H9 (cell line): Measurements from ENCODE around the gene USP28. TPM values are rescaled to one million over a fixed set of nuclear protein-coding genes. Genes with fewer than 3 reads are reported as not detected.

Experiments
- DNase-seq: peaks from one replicate; pipeline ENCODE4 v3.0.0-alpha.2; 2017
- H2AFZ ChIP-seq: one replicate; pipeline ENCODE4 v1.6.1; 2013; ENCODE audit warnings: mild to moderate bottlenecking, low read length, control low read depth, moderate library complexity
- H2AK5ac ChIP-seq: 2 replicates; pipeline ENCODE4 v1.6.1; 2013; ENCODE audit warnings: low read length, control low read depth, mixed read lengths; ENCODE audit not compliant: insufficient read length
- H2BK120ac ChIP-seq: one replicate; pipeline ENCODE4 v1.6.1; 2013; ENCODE audit warnings: low read depth, mild to moderate bottlenecking, low read length, control low read depth, inconsistent platforms; ENCODE audit not compliant: poor library complexity, severe bottlenecking
- H2BK12ac ChIP-seq: 2 replicates; pipeline ENCODE4 v1.6.1; 2013; ENCODE audit warnings: low read length, control low read depth, mixed read lengths, low read depth; ENCODE audit not compliant: insufficient read length
- H2BK15ac ChIP-seq: 2 replicates; pipeline ENCODE4 v1.6.1; 2013; ENCODE audit warnings: low read depth, low read length, control low read depth
- H2BK20ac ChIP-seq: one replicate; pipeline ENCODE4 v1.6.1; 2013; ENCODE audit warnings: low read depth, mild to moderate bottlenecking, low read length, control low read depth, inconsistent platforms; ENCODE audit not compliant: poor library complexity, severe bottlenecking
- H2BK5ac ChIP-seq: 2 replicates; pipeline ENCODE4 v1.6.1; 2013; ENCODE audit warnings: low read length, control low read depth, mixed read lengths; ENCODE audit not compliant: insufficient read length
- H3K14ac ChIP-seq: 2 replicates; pipeline ENCODE4 v1.6.1; 2013; ENCODE audit warnings: low read length, control low read depth; ENCODE audit not compliant: insufficient read depth
- H3K18ac ChIP-seq: 2 replicates; pipeline ENCODE4 v1.6.1; 2013; ENCODE audit warnings: low read depth, mild to moderate bottlenecking, mixed read lengths, low read length, control low read depth; ENCODE audit not compliant: insufficient read length
- H3K23ac ChIP-seq: 2 replicates; pipeline ENCODE4 v1.6.1; 2013; ENCODE audit warnings: low read length, control low read depth, mixed read lengths, low read depth; ENCODE audit not compliant: insufficient read length
- H3K23me2 ChIP-seq: 2 replicates; pipeline ENCODE4 v1.6.1; 2013; ENCODE audit warnings: low read depth, mild to moderate bottlenecking, mixed read lengths, low read length, control low read depth; ENCODE audit not compliant: insufficient read length, poor library complexity, severe bottlenecking
- H3K27ac ChIP-seq: 2 replicates; pipeline ENCODE4 v1.5.1; 2013; ENCODE audit warnings: low read length, control low read depth, mixed read lengths, low read depth; ENCODE audit not compliant: insufficient read length
- H3K27me3 ChIP-seq: 2 replicates; pipeline ENCODE4 v1.6.1; 2013; ENCODE audit warnings: low read length, control low read depth, inconsistent platforms; ENCODE audit not compliant: insufficient read depth
- H3K4ac ChIP-seq: 2 replicates; pipeline ENCODE4 v1.6.1; 2013; ENCODE audit warnings: low read depth, mild to moderate bottlenecking, control low read depth, inconsistent platforms, low read length, moderate library complexity
- H3K4me1 ChIP-seq: 2 replicates; pipeline ENCODE4 v1.6.1; 2013; ENCODE audit warnings: low read length, control low read depth, inconsistent platforms; ENCODE audit not compliant: insufficient read depth
- H3K4me2 ChIP-seq: 2 replicates; pipeline ENCODE4 v1.6.1; 2013; ENCODE audit warnings: low read length, control low read depth, mixed read lengths; ENCODE audit not compliant: insufficient read length, insufficient read depth
- H3K56ac ChIP-seq: 2 replicates; pipeline ENCODE4 v1.6.1; 2013; ENCODE audit warnings: low read depth, mild to moderate bottlenecking, mixed read lengths, low read length, control low read depth; ENCODE audit not compliant: insufficient read length
- H3K79me1 ChIP-seq: 2 replicates; pipeline ENCODE4 v1.6.1; 2013; ENCODE audit warnings: low read depth, mild to moderate bottlenecking, moderate library complexity, low read length, control low read depth, inconsistent platforms; ENCODE audit not compliant: insufficient read depth, poor library complexity, severe bottlenecking
- H3K79me2 ChIP-seq: 2 replicates; pipeline ENCODE4 v1.6.1; 2013; ENCODE audit warnings: low read length, control low read depth, inconsistent platforms; ENCODE audit not compliant: insufficient read depth
- H3K9ac ChIP-seq: 2 replicates; pipeline ENCODE4 v1.6.1; 2013; ENCODE audit warnings: low read length, control low read depth, mixed read lengths; ENCODE audit not compliant: insufficient read length; ENCODE audit errors: extremely low read depth
- H3K9me3 ChIP-seq: one replicate; pipeline ENCODE4 v1.6.1; 2013; ENCODE audit warnings: low read depth, low read length, inconsistent platforms; ENCODE audit not compliant: control insufficient read depth
- H3T11ph ChIP-seq: one replicate; pipeline ENCODE4 v1.6.1; 2013; ENCODE audit warnings: mild to moderate bottlenecking, low read length, control low read depth, inconsistent platforms
- H4K20me1 ChIP-seq: one replicate; pipeline ENCODE4 v1.6.1; 2013; ENCODE audit not compliant: control insufficient read depth, insufficient read length, insufficient read depth
- H4K5ac ChIP-seq: 2 replicates; pipeline ENCODE4 v1.6.1; 2013; ENCODE audit warnings: low read depth, mild to moderate bottlenecking, mixed read lengths, low read length, control low read depth; ENCODE audit not compliant: insufficient read length
- H4K8ac ChIP-seq: replicated peaks from 2 replicates; pipeline ENCODE4 v1.6.1; 2013; ENCODE audit warnings: low read length, control low read depth, mixed read lengths, low read depth; ENCODE audit not compliant: insufficient read length
- H4K91ac ChIP-seq: 2 replicates; pipeline ENCODE4 v1.6.1; 2013; ENCODE audit warnings: low read depth, mild to moderate bottlenecking, moderate library complexity, mixed read lengths, low read length, control low read depth; ENCODE audit not compliant: insufficient read length
- H3K27ac Mint-ChIP-seq, 3 experiments: 2 replicates in 2 of 3; 3 replicates in 1 of 3; pipeline ENCODE4 v1.8.0; 2020 to 2021; ENCODE audit warnings: mixed read lengths in 3 of 3, mild to moderate bottlenecking in 1 of 3, moderate library complexity in 1 of 3
- H3K27me3 Mint-ChIP-seq: 2 replicates; pipeline ENCODE4 v1.8.0; 2021; ENCODE audit warnings: low read depth, mild to moderate bottlenecking, moderate library complexity, mixed read lengths
- H3K36me3 Mint-ChIP-seq, 3 experiments: 2 replicates in 2 of 3; 3 replicates in 1 of 3; pipeline ENCODE4 v1.8.0; 2020 to 2021; ENCODE audit warnings: low read depth in 3 of 3, mixed read lengths in 3 of 3; ENCODE audit not compliant: insufficient read depth in 1 of 3
- H3K4me1 Mint-ChIP-seq, 2 experiments: 2 replicates each; pipeline ENCODE4 v1.8.0; 2020; ENCODE audit warnings: mixed read lengths in 2 of 2
- H3K4me3 Mint-ChIP-seq, 2 experiments: 2 replicates in 1 of 2; 3 replicates in 1 of 2; pipeline ENCODE4 v1.8.0; 2020 to 2021; ENCODE audit warnings: mild to moderate bottlenecking in 2 of 2, mixed read lengths in 2 of 2, moderate library complexity in 1 of 2
- H3K9me3 Mint-ChIP-seq, 2 experiments: 2 replicates in 1 of 2; 3 replicates in 1 of 2; pipeline ENCODE4 v1.8.0; 2020; ENCODE audit warnings: mild to moderate bottlenecking in 2 of 2, mixed read lengths in 2 of 2, moderate library complexity in 1 of 2
- WGBS: extraction: QIAGEN DNeasy Blood & Tissue Kit; methylation state at CpG from one replicate; pipeline ENCODE4 v1.1.7; 2013; ENCODE audit warnings: missing lambda C conversion rate, low lambda C conversion rate, mixed read lengths; ENCODE audit not compliant: insufficient read length; ENCODE audit errors: extremely low coverage; 5-methylcytosine and 5-hydroxymethylcytosine counted together
- total RNA-seq: library from RNA; stranded (reverse); gene quantifications from 2 replicates; pipeline ENCODE4 v1.2.1, GENCODE V29; 2021
- TF ChIP-seq, protein P1 (sequence below): fragments of 200-600 bp; sonication (generic); conservative IDR thresholded peaks from 3 replicates; pipeline ENCODE4 v1.8.0; 2021; ENCODE audit warnings: antibody characterized with exemption, mild to moderate bottlenecking

The USP28 gene
- total RNA-seq, 1 experiment from 2014 or later, result 107 TPM

DNA sequence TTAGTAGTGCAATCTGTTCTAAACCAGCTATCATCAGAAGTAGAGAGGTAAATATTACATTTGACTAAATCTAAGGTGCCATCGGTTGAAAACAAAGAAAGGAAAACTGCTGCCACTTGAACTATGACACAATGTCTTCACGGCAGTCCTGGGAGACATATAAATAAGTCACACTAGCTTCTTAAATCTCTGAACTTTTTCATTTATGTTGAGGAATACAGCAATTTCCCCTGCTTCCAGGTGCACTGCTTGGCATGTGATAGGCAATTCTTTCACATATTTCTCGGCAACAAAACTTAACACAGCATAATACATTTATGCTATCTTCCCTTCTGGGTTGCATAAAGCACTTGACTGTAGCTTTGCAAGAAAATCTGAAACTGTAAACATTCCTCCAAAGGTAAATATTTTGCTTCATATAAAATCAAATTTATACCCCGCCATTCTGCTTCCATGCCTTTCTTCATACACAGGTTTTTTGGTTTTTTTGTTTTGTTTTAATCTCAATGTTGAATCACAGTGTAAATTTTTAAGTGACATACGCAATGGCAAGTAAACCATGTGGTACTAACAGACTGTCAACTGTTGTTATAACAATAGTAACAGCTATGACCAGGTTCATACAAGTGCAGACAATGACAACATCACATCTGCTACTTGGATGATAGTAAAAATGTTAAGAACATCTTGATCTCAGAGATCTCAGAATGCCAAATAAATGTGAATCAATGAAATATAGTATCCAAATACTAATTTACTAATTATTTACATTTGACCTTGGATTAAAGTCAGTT, 18.2 kb downstream of the USP28 start:
- Histone ChIP-seq H3K9ac (no peak overlapping the region), H2AFZ (no peak overlapping the region), H4K5ac (no peak overlapping the region), H2BK15ac (no peak overlapping the region), H2BK12ac (no peak overlapping the region), H3K79me1 (peaks cover 4% of the 10 kb centered on the region), H3K23ac (no peak overlapping the region), H3K4me1 (peaks cover 2% of the 10 kb centered on the region; the same call in 1 of the 2 replicates), H3K18ac (no peak overlapping the region), H4K8ac (no peak overlapping the region), H2BK120ac (peak overlapping the region; percentile 53), H3K56ac (no peak overlapping the region), H2BK20ac (no peak overlapping the region), H4K20me1 (no peaks in the 10 kb centered on the region), H3K4me2 (no peak overlapping the region), H3K9me3 (no peaks in the 10 kb centered on the region), H3K27me3 (no peaks in the 10 kb centered on the region), H3K79me2 (peaks cover 15% of the 10 kb centered on the region; the same call in 1 of the 2 replicates), H3K14ac (no peak overlapping the region), H4K91ac (no peak overlapping the region), H3K23me2 (no peaks in the 10 kb centered on the region), H2BK5ac (no peak overlapping the region), H3K27ac (no peak overlapping the region), H3K4ac (no peak overlapping the region), H2AK5ac (no peak overlapping the region), H3T11ph (no peak overlapping the region)
- no peak for DNase-seq
- H3K27me3 Mint-ChIP-seq, result no peaks in the 10 kb centered on the region
- H3K4me3 Mint-ChIP-seq, result no peak overlapping the region
- peak overlapping the region in 2 of 3 experiments; percentile 35 to 40; a peak in 3 of 7 replicates for H3K27ac Mint-ChIP-seq
- H3K36me3 Mint-ChIP-seq, result peaks cover 8 to 27% (median 10%) of the 10 kb centered on the region in 3 experiments; a peak in 6 of 7 replicates
- peaks cover 55 to 59% of the 10 kb centered on the region in 2 experiments for H3K4me1 Mint-ChIP-seq
- WGBS, result no CpG with 5 or more reads among the region's 5 CpGs
- TF ChIP-seq, protein P1, sequence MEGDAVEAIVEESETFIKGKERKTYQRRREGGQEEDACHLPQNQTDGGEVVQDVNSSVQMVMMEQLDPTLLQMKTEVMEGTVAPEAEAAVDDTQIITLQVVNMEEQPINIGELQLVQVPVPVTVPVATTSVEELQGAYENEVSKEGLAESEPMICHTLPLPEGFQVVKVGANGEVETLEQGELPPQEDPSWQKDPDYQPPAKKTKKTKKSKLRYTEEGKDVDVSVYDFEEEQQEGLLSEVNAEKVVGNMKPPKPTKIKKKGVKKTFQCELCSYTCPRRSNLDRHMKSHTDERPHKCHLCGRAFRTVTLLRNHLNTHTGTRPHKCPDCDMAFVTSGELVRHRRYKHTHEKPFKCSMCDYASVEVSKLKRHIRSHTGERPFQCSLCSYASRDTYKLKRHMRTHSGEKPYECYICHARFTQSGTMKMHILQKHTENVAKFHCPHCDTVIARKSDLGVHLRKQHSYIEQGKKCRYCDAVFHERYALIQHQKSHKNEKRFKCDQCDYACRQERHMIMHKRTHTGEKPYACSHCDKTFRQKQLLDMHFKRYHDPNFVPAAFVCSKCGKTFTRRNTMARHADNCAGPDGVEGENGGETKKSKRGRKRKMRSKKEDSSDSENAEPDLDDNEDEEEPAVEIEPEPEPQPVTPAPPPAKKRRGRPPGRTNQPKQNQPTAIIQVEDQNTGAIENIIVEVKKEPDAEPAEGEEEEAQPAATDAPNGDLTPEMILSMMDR, result no peak
- H3K9me3 Mint-ChIP-seq, result no peaks in the 10 kb centered on the region
